Caki2 (cell line): ENCODE measurements around the gene MTMR3. TPM values are rescaled to one million over a fixed set of nuclear protein-coding genes. Genes with fewer than 3 reads are reported as not detected.

Source experiments
- DNase-seq: peaks from one replicate; pipeline ENCODE4 v3.0.0-alpha.2; 2015; ENCODE audit warnings: low read depth
- in situ Hi-C: cut with HindIII; loops from 2 replicates; pipeline ENCODE4 v1.10.0; 2016; ENCODE audit warnings: low sequenced_read_pairs, low pct_unique_long_range_greater_than_20kb, mixed read lengths
- total RNA-seq: library from RNA; depleted of rRNA; stranded (reverse); fragments of >200 nt; shearing (Covaris generic); gene quantifications from 2 replicates; pipeline ENCODE4 v1.2.3, GENCODE V29; 2014; ENCODE audit warnings: low replicate concordance

MTMR3 gene
- total RNA-seq, 1 experiment from 2014 or later: 34.4 TPM

- in situ Hi-C loops: no loop called here
Measured at GRCh38 chr22:30009478-30009877, 126.5 kb downstream of the MTMR3 start.

GRCh38 chr22:30010789-30011405 is 127.9 kb downstream of the MTMR3 start:
- no peak for DNase-seq
- in situ Hi-C loops: no loop called here

More at GRCh38 chr22:30009478-30009877, 126.5 kb downstream of the MTMR3 start:
- DNase-seq: no peak

- in situ Hi-C loops: no loop called here
Measured at GRCh38 chr22:30013201-30013600, 130.2 kb downstream of the MTMR3 start.

GRCh38 chr22:30014244-30014643 is 131.3 kb downstream of the MTMR3 start:
- in situ Hi-C loops: no loop called here
- no peak for DNase-seq

More at GRCh38 chr22:30013201-30013600, 130.2 kb downstream of the MTMR3 start:
- DNase-seq: no peak

GRCh38 chr22:30015229-30015797 is 132.3 kb downstream of the MTMR3 start:
- no peak for DNase-seq
- in situ Hi-C loops: no loop called here

- in situ Hi-C loops: no loop called here
- DNase-seq: no peak
Measured at GRCh38 chr22:30015846-30016245, 132.9 kb downstream of the MTMR3 start.

- DNase-seq: no peak
- in situ Hi-C loops: no loop called here
Measured at GRCh38 chr22:30016596-30016995, 133.6 kb downstream of the MTMR3 start.

GRCh38 chr22:30017375-30018223 is 134.6 kb downstream of the MTMR3 start:
- no peak for DNase-seq
- in situ Hi-C loops: no loop called here

- no peak for DNase-seq
- in situ Hi-C loops: no loop called here
Measured at GRCh38 chr22:30020511-30020910, 137.5 kb downstream of the MTMR3 start.

- in situ Hi-C loops: no loop called here
- DNase-seq: no peak
Measured at GRCh38 chr22:30021338-30021737, 138.4 kb downstream of the MTMR3 start.

- in situ Hi-C loops: no loop called here
- DNase-seq: no peak
Measured at GRCh38 chr22:30021881-30022619, 139.1 kb downstream of the MTMR3 start.

GRCh38 chr22:30023099-30023660 is 140.2 kb downstream of the MTMR3 start:
- in situ Hi-C loops: no loop called here
- DNase-seq: no peak

GRCh38 chr22:30024231-30024630 is 141.3 kb downstream of the MTMR3 start:
- DNase-seq: no peak

GRCh38 chr22:30025221-30025620 is 142.2 kb downstream of the MTMR3 start:
- in situ Hi-C loops: no loop called here
- DNase-seq: no peak

More at GRCh38 chr22:30024231-30024630, 141.3 kb downstream of the MTMR3 start:
- in situ Hi-C loops: no loop called here

GRCh38 chr22:30026756-30027155 is 143.8 kb downstream of the MTMR3 start:
- no peak for DNase-seq
- in situ Hi-C loops: no loop called here

- no peak for DNase-seq
- in situ Hi-C loops: no loop called here
Measured at GRCh38 chr22:30027169-30027568, 144.2 kb downstream of the MTMR3 start.

- in situ Hi-C loops: no loop called here
- DNase-seq: no peak
Measured at GRCh38 chr22:30027791-30028190, 144.8 kb downstream of the MTMR3 start.

- no peak for DNase-seq
- in situ Hi-C loops: no loop called here
Measured at GRCh38 chr22:30028731-30029130, 145.8 kb downstream of the MTMR3 start.
